Peyer's patch (tissue), 4 donors: Measurements from ENCODE around the gene GALNT17. TPM values are rescaled to one million over a fixed set of nuclear protein-coding genes. Genes with fewer than 3 reads are reported as not detected.

Source experiments
- DNase-seq, 3 donors: peaks; one replicate each; pipeline ENCODE4 v3.0.0-alpha.2; 2017 to 2019
- H3K27ac ChIP-seq, 4 donors: fragments of 200-600 bp; sonication (generic); one replicate each; pipeline ENCODE4 v1.5.1; 2016 to 2019
- H3K27me3 ChIP-seq, 2 donors: fragments of 200-600 bp; sonication (generic); one replicate each; pipeline ENCODE4 v1.5.1; 2019
- H3K36me3 ChIP-seq, 3 donors: fragments of 200-600 bp; sonication (generic); one replicate each; pipeline ENCODE4 v1.5.1; 2016 to 2019
- H3K4me1 ChIP-seq, 4 donors: fragments of 200-600 bp; sonication (generic); one replicate each; pipeline ENCODE4 v1.5.1; 2016 to 2019
- H3K4me3 ChIP-seq, 4 donors: fragments of 200-600 bp; sonication (generic); 1 replicate in 3 of 4; 2 replicates in 1 of 4; pipeline ENCODE4 v1.5.1; 2016 to 2019; ENCODE audit warnings: mild to moderate bottlenecking in 1 of 4
- H3K9me3 ChIP-seq, 4 donors: fragments of 200-600 bp; sonication (generic); one replicate each; pipeline ENCODE4 v1.5.1; 2016 to 2019; ENCODE audit warnings: mild to moderate bottlenecking in 1 of 4
- CTCF ChIP-seq, 6 experiments: fragments of 450-650 bp in 4 of 6; fragments of 200-600 bp in 2 of 6; sonication (generic) in 1 of 6; IDR thresholded peaks; one replicate each; pipeline ENCODE4 v1.5.1; 2017 to 2019; ENCODE audit warnings: antibody characterized with exemption in 6 of 6, mild to moderate bottlenecking in 3 of 6, moderate library complexity in 1 of 6
- POLR2A ChIP-seq, 2 donors: fragments of 450-650 bp; IDR thresholded peaks; one replicate each; pipeline ENCODE4 v1.5.1; 2017; ENCODE audit warnings: antibody characterized with exemption in 2 of 2, mild to moderate bottlenecking in 2 of 2, moderate library complexity in 2 of 2
- total RNA-seq, 4 donors: library from RNA; depleted of rRNA; stranded (reverse); fragments of >200 nt; gene quantifications; one replicate each; pipeline ENCODE4 v1.1.0, GENCODE V29; 2016

Gene GALNT17
- total RNA-seq, 4 donors from 2014 or later: 0.88 to 17.3 (median 2.3) TPM

DNA sequence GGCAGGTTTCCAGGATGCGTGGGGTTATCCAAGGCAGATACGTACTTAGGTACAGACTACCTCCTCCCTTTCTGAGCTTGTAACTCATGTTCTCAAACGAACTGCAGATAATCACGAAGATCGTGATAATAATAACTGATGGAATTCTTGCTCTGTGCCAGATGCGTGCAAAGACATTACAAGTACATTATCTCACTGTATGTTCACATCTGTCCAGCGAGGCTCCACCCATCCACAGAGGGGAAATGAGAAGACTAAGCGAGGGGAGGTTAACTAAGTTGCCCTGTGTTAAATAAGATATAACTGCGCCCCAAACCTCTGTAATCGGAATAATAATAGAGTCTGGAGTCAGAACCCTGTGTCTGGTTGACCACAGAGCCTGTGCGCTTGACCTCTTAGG lies 1.9 kb downstream of the GALNT17 start:
- no peaks in the 10 kb centered on the region for H3K4me1 ChIP-seq
- no peaks in the 10 kb centered on the region for H3K9me3 ChIP-seq
- no peak for DNase-seq
- TF ChIP-seq POLR2A (IDR thresholded peaks at IDR 0.05): no peak
- TF ChIP-seq CTCF (IDR thresholded peaks at IDR 0.05): no peak
- no peaks in the 10 kb centered on the region for H3K36me3 ChIP-seq
- H3K27me3 ChIP-seq: no peaks in the 10 kb centered on the region
- no peak overlapping the region for H3K4me3 ChIP-seq
- no peak overlapping the region for H3K27ac ChIP-seq

GRCh38 chr7:71135116-71135515 lies 3.2 kb downstream of the GALNT17 start:
- TF ChIP-seq POLR2A (IDR thresholded peaks at IDR 0.05): no peak
- TF ChIP-seq CTCF (IDR thresholded peaks at IDR 0.05): no peak

DNA sequence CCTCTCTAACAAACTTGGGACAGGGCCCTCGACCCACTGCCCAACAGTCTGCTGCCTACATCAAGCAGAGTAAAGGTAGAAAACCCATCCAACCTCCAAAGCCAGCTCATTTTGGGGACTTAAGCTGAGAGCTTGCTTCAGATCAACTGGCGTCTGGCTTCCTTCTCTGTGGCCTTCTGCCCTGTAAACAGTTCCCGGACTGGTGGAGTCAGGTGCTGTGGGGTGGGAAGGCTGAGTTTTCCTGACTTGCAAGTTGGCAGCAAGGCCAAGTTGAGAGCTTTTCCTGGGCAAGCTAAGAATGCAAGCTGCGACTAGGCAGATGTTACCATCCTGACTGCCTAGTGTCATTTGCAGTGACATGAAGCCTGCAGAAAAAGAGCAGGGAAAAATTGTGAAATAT lies 3.7 kb downstream of the GALNT17 start:
- no peak for DNase-seq
- H3K27ac ChIP-seq: no peak overlapping the region

More at GRCh38 chr7:71135116-71135515, 3.2 kb downstream of the GALNT17 start:
- Histone ChIP-seq H3K36me3 (no peaks in the 10 kb centered on the region), H3K27me3 (no peaks in the 10 kb centered on the region), H3K4me1 (no peaks in the 10 kb centered on the region), H3K27ac (no peak overlapping the region), H3K4me3 (no peak overlapping the region), H3K9me3 (no peaks in the 10 kb centered on the region)
- no peak for DNase-seq

DNA sequence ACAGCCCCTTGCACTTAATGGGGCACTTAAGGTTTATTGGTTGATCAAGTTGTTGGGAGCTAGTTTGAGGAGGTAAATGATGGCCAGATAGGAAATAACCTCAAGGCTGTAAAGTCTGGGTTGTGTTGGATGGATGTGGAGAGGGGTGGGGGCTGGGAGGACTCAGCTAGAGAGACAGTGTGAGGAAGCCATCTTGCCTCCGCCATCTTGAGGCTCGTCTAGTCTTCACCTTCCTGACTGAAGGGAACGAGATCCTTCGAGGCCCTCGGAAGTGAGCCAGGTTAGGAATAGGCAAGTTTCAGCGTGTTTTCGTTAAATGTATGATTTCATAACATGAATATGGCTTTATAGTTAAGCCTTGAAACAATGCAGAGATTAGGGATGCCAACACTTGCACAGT lies 5.5 kb downstream of the GALNT17 start:
- peaks cover 0 to 2% (median 0%) of the 10 kb centered on the region in 4 donors for H3K9me3 ChIP-seq
- no peaks in the 10 kb centered on the region for H3K27me3 ChIP-seq
- no peak overlapping the region for H3K27ac ChIP-seq
- no peak for TF ChIP-seq CTCF (IDR thresholded peaks at IDR 0.05)
- no peak for TF ChIP-seq POLR2A (IDR thresholded peaks at IDR 0.05)
- no peaks in the 10 kb centered on the region for H3K36me3 ChIP-seq
- H3K4me1 ChIP-seq: no peaks in the 10 kb centered on the region
- no peak overlapping the region for H3K4me3 ChIP-seq
- no peak for DNase-seq

More for the DNA sequence above, 3.7 kb downstream of the GALNT17 start:
- H3K9me3 ChIP-seq: no peaks in the 10 kb centered on the region
- no peak overlapping the region for H3K4me3 ChIP-seq
- H3K36me3 ChIP-seq: no peaks in the 10 kb centered on the region
- H3K27me3 ChIP-seq: no peaks in the 10 kb centered on the region
- H3K4me1 ChIP-seq: no peaks in the 10 kb centered on the region
- TF ChIP-seq CTCF (IDR thresholded peaks at IDR 0.05) (no peak), POLR2A (IDR thresholded peaks at IDR 0.05) (no peak)

- H3K9me3 ChIP-seq: peaks cover 0 to 4% (median 0%) of the 10 kb centered on the region in 4 donors
- no peaks in the 10 kb centered on the region for H3K36me3 ChIP-seq
- DNase-seq: no peak
- H3K27me3 ChIP-seq: no peaks in the 10 kb centered on the region
- H3K4me3 ChIP-seq: no peak overlapping the region
- no peaks in the 10 kb centered on the region for H3K4me1 ChIP-seq
- TF ChIP-seq CTCF (IDR thresholded peaks at IDR 0.05) (no peak), POLR2A (IDR thresholded peaks at IDR 0.05) (no peak)
- H3K27ac ChIP-seq: no peak overlapping the region
These were observed 8.3 kb downstream of the GALNT17 start for GRCh38 chr7:71140264-71140663.

- Histone ChIP-seq H3K27me3 (no peaks in the 10 kb centered on the region), H3K36me3 (no peaks in the 10 kb centered on the region), H3K4me1 (no peaks in the 10 kb centered on the region), H3K27ac (no peak overlapping the region), H3K4me3 (no peak overlapping the region), H3K9me3 (peaks cover 0 to 4% (median 0%) of the 10 kb centered on the region in 4 donors)
- no peak for DNase-seq
- TF ChIP-seq POLR2A (IDR thresholded peaks at IDR 0.05) (no peak), CTCF (IDR thresholded peaks at IDR 0.05) (no peak)
These were observed 13.0 kb downstream of the GALNT17 start for GRCh38 chr7:71144963-71145362.
